ENCODE measurements around the gene METRNL.
"Not testable (repeated sequence)": the region's sequence is repeated elsewhere in the genome, so short reads cannot be mapped to it uniquely, and the experiment has no call there.

The METRNL gene

GRCh38 chr17:83106056-83106588 is 26.7 kb downstream of the METRNL start:
- no peak for DNase-seq (ENCODE audit: low read depth in 1 of 2, low spot score in 1 of 2)

- no peak for DNase-seq (ENCODE audit: low read depth in 1 of 2, low spot score in 1 of 2)
Observed at GRCh38 chr17:83106913-83107655, 27.7 kb downstream of the METRNL start.

- no peak for DNase-seq (ENCODE audit: low read depth in 1 of 2, low spot score in 1 of 2)
Observed at GRCh38 chr17:83107656-83108048, 28.2 kb downstream of the METRNL start.

GRCh38 chr17:83108709-83109108 is 29.3 kb downstream of the METRNL start:
- DNase-seq (ENCODE audit: low read depth in 1 of 2, low spot score in 1 of 2): no peak

- no peak for DNase-seq (ENCODE audit: low read depth in 1 of 2, low spot score in 1 of 2)
Observed at GRCh38 chr17:83109386-83109785, 30.0 kb downstream of the METRNL start.

- DNase-seq (ENCODE audit: low read depth in 1 of 2, low spot score in 1 of 2): no peak
Observed at GRCh38 chr17:83109793-83110645, 30.6 kb downstream of the METRNL start.

- no peak for DNase-seq (ENCODE audit: low read depth in 1 of 2, low spot score in 1 of 2)
Observed at GRCh38 chr17:83110735-83111134, 31.3 kb downstream of the METRNL start.

- DNase-seq (ENCODE audit: low read depth in 1 of 2, low spot score in 1 of 2): no peak
Observed at GRCh38 chr17:83111516-83112282, 32.3 kb downstream of the METRNL start.

GRCh38 chr17:83113381-83113780 is 34.0 kb downstream of the METRNL start:
- DNase-seq (ENCODE audit: low read depth in 1 of 2, low spot score in 1 of 2): no peak

GRCh38 chr17:83113792-83114191 is 34.4 kb downstream of the METRNL start:
- DNase-seq (ENCODE audit: low read depth in 1 of 2, low spot score in 1 of 2): no peak

- no peak for DNase-seq (ENCODE audit: low read depth in 1 of 2, low spot score in 1 of 2)
Observed at GRCh38 chr17:83114706-83115105, 35.3 kb downstream of the METRNL start.

- DNase-seq (ENCODE audit: low read depth in 1 of 2, low spot score in 1 of 2): no peak
Observed at GRCh38 chr17:83115202-83115651, 35.8 kb downstream of the METRNL start.

- DNase-seq (ENCODE audit: low read depth in 1 of 2, low spot score in 1 of 2): no peak
Observed at GRCh38 chr17:83115832-83116231, 36.4 kb downstream of the METRNL start.

- no peak for DNase-seq (ENCODE audit: low read depth in 1 of 2, low spot score in 1 of 2)
Observed at GRCh38 chr17:83116311-83116771, 36.9 kb downstream of the METRNL start.

- no peak for DNase-seq (ENCODE audit: low read depth in 1 of 2, low spot score in 1 of 2)
Observed at GRCh38 chr17:83116783-83117555, 37.6 kb downstream of the METRNL start.

GRCh38 chr17:83117583-83117982 is 38.2 kb downstream of the METRNL start:
- DNase-seq (ENCODE audit: low read depth in 1 of 2, low spot score in 1 of 2): no peak

GRCh38 chr17:83118071-83118841 is 38.8 kb downstream of the METRNL start:
- no peak for DNase-seq (ENCODE audit: low read depth in 1 of 2, low spot score in 1 of 2)

- no peak for DNase-seq (ENCODE audit: low read depth in 1 of 2, low spot score in 1 of 2)
Observed at GRCh38 chr17:83119987-83120864, 40.8 kb downstream of the METRNL start.

GRCh38 chr17:83121473-83121872 is 42.1 kb downstream of the METRNL start:
- not testable (repeated sequence) for DNase-seq (ENCODE audit: low read depth in 1 of 2, low spot score in 1 of 2)

All from stimulated activated CD4-positive, alpha-beta T cell treated with anti-CD3 and anti-CD28 coated beads, Interleukin-15, amount 100 ng/mL, for 1 hour (primary cell).